Right atrium auricular region (tissue), 2 donors: ENCODE results near the gene KCNMA1. TPM values are rescaled to one million over a fixed set of nuclear protein-coding genes. Genes with fewer than 3 reads are reported as not detected.

Source experiments
- DNase-seq: peaks from one replicate; pipeline ENCODE4 v3.0.0-alpha.2; 2019; ENCODE audit warnings: low spot score
- H3K27ac ChIP-seq, 2 donors: fragments of 200-600 bp; sonication (generic); 1 replicate in 1 of 2; 2 replicates in 1 of 2; pipeline ENCODE4 v1.5.1; 2016 to 2019
- H3K27me3 ChIP-seq, 2 donors: fragments of 200-600 bp; sonication (generic); one replicate each; pipeline versions ENCODE4 v1.5.1 to v1.6.0; 2017 to 2019
- H3K36me3 ChIP-seq: fragments of 200-600 bp; sonication (generic); one replicate; pipeline ENCODE4 v1.5.1; 2016
- H3K4me1 ChIP-seq, 2 donors: fragments of 200-600 bp; sonication (generic); one replicate each; pipeline versions ENCODE4 v1.5.1 to v1.6.0; 2017 to 2019
- H3K4me3 ChIP-seq, 2 donors: fragments of 200-600 bp; sonication (generic); 1 replicate in 1 of 2; 2 replicates in 1 of 2; pipeline ENCODE4 v1.5.1; 2017 to 2019; ENCODE audit warnings: mild to moderate bottlenecking in 1 of 2, moderate library complexity in 1 of 2
- H3K9me3 ChIP-seq, 2 donors: fragments of 200-600 bp; sonication (generic); one replicate each; pipeline ENCODE4 v1.5.1; 2019
- total RNA-seq, 2 donors: library from RNA; depleted of rRNA; stranded (reverse); fragments of >200 nt; gene quantifications; one replicate each; pipeline ENCODE4 v1.1.0, GENCODE V29; 2016
- TF ChIP-seq, protein P1 (sequence below), 2 donors: fragments of 200-600 bp; sonication (generic); IDR thresholded peaks; one replicate each; pipeline ENCODE4 v1.5.1; 2019; ENCODE audit warnings: antibody characterized with exemption in 2 of 2

The KCNMA1 gene
- total RNA-seq, 2 donors from 2014 or later, result 2.3 to 3.5 TPM

- Histone ChIP-seq H3K4me1 (peaks cover 0 to 15% of the 10 kb centered on the region in 2 donors), H3K36me3 (no peaks in the 10 kb centered on the region), H3K27ac (no peak overlapping the region), H3K9me3 (no peaks in the 10 kb centered on the region), H3K27me3 (no peaks in the 10 kb centered on the region), H3K4me3 (no peak overlapping the region)
- TF ChIP-seq, protein P1, sequence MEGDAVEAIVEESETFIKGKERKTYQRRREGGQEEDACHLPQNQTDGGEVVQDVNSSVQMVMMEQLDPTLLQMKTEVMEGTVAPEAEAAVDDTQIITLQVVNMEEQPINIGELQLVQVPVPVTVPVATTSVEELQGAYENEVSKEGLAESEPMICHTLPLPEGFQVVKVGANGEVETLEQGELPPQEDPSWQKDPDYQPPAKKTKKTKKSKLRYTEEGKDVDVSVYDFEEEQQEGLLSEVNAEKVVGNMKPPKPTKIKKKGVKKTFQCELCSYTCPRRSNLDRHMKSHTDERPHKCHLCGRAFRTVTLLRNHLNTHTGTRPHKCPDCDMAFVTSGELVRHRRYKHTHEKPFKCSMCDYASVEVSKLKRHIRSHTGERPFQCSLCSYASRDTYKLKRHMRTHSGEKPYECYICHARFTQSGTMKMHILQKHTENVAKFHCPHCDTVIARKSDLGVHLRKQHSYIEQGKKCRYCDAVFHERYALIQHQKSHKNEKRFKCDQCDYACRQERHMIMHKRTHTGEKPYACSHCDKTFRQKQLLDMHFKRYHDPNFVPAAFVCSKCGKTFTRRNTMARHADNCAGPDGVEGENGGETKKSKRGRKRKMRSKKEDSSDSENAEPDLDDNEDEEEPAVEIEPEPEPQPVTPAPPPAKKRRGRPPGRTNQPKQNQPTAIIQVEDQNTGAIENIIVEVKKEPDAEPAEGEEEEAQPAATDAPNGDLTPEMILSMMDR (IDR thresholded peaks at IDR 0.05), result no peak
- no peak for DNase-seq
Observed at GRCh38 chr10:76884673-76885275, 752.8 kb downstream of the KCNMA1 start.

- TF ChIP-seq, protein P1 (IDR thresholded peaks at IDR 0.05), result no peak
- no peaks in the 10 kb centered on the region for H3K27me3 ChIP-seq
- H3K27ac ChIP-seq, result no peak overlapping the region
- no peak for DNase-seq
- H3K9me3 ChIP-seq, result no peaks in the 10 kb centered on the region
- H3K4me1 ChIP-seq, result peaks cover 0 to 15% of the 10 kb centered on the region in 2 donors
- H3K4me3 ChIP-seq, result no peak overlapping the region
- no peaks in the 10 kb centered on the region for H3K36me3 ChIP-seq
Observed at GRCh38 chr10:76883596-76883995, 754.0 kb downstream of the KCNMA1 start.

DNA sequence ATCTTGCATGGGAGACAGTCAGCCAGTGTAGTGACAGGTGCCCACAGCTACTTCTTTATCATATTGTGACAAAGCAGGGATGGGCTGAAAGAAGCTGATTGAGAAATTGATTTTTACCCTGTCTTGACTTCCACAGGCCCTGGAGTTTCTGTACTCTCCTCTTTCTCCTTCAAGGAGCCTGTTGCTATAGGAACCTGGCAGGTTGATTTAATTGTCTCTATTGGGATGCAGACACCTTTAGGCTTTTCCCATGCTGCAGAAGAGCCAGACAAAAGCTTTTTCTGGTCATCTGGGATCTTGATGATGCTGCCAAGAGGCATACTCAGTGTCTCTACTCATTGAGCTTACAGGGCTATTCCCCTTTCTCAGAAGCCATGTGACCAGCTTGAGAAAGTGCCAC, 754.8 kb downstream of the KCNMA1 start:
- no peaks in the 10 kb centered on the region for H3K36me3 ChIP-seq
- TF ChIP-seq, protein P1 (IDR thresholded peaks at IDR 0.05), result no peak
- no peak for DNase-seq
- H3K4me3 ChIP-seq, result no peak overlapping the region
- H3K27me3 ChIP-seq, result no peaks in the 10 kb centered on the region
- H3K27ac ChIP-seq, result no peak overlapping the region
- peaks cover 0 to 15% of the 10 kb centered on the region in 2 donors for H3K4me1 ChIP-seq
- no peaks in the 10 kb centered on the region for H3K9me3 ChIP-seq

GRCh38 chr10:76882245-76882644, 755.4 kb downstream of the KCNMA1 start:
- Histone ChIP-seq H3K36me3 (no peaks in the 10 kb centered on the region), H3K27ac (no peak overlapping the region), H3K27me3 (no peaks in the 10 kb centered on the region), H3K4me3 (no peak overlapping the region), H3K9me3 (no peaks in the 10 kb centered on the region), H3K4me1 (peaks cover 0 to 15% of the 10 kb centered on the region in 2 donors)
- TF ChIP-seq, protein P1 (IDR thresholded peaks at IDR 0.05), result no peak
- DNase-seq, result no peak

DNA sequence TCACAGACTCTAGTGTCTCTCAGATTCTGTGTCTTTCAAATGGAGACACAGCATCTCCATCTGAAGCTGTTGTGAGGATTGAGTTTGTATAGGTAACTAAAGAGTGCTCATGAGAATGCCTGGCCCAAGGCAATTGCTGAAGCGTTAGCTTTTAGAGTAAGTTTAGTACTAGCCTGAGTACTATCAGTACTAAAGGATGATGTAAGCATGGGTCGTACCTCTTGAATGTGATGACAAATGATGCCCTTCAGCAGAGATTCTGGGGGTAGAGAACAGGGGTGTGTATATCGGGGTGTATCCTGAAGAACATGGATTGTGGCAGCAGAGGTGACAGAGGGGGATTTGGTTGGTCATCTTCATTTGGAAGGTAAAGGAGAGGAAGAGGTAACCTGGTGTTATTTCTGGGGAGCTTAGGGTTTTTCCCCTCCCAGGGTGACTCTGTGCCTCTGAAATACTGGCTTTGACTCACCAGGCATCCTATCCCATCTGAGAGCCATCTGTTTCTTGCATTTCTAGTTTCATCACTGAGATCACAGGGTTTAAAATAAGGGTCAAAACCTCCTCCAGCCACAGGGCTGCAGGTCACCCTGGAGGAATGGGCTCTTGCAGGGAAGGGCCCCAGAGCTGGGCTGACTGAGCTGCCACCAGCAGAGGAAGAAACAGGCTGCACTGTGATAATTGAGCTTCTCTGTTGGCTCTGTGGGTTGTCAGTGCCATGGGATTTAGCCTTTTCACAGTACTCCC, 756.0 kb downstream of the KCNMA1 start:
- Histone ChIP-seq H3K27ac (no peak overlapping the region), H3K36me3 (no peaks in the 10 kb centered on the region), H3K27me3 (no peaks in the 10 kb centered on the region), H3K4me3 (no peak overlapping the region), H3K4me1 (peaks cover 0 to 9% of the 10 kb centered on the region in 2 donors), H3K9me3 (no peaks in the 10 kb centered on the region)
- TF ChIP-seq, protein P1 (IDR thresholded peaks at IDR 0.05), result no peak
- no peak for DNase-seq
